NCI-H69 (cell line): ENCODE data around the gene IFI27L1.
A peak's percentile ranks its signal among the peaks of the same experiment; 100 is the strongest.

ENCODE experiments used
- DNase-seq: peaks from one replicate; lab custom pipeline; 2025; lab: John Stamatoyannopoulos, UW

The IFI27L1 gene, protein sequence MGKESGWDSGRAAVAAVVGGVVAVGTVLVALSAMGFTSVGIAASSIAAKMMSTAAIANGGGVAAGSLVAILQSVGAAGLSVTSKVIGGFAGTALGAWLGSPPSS

DNA sequence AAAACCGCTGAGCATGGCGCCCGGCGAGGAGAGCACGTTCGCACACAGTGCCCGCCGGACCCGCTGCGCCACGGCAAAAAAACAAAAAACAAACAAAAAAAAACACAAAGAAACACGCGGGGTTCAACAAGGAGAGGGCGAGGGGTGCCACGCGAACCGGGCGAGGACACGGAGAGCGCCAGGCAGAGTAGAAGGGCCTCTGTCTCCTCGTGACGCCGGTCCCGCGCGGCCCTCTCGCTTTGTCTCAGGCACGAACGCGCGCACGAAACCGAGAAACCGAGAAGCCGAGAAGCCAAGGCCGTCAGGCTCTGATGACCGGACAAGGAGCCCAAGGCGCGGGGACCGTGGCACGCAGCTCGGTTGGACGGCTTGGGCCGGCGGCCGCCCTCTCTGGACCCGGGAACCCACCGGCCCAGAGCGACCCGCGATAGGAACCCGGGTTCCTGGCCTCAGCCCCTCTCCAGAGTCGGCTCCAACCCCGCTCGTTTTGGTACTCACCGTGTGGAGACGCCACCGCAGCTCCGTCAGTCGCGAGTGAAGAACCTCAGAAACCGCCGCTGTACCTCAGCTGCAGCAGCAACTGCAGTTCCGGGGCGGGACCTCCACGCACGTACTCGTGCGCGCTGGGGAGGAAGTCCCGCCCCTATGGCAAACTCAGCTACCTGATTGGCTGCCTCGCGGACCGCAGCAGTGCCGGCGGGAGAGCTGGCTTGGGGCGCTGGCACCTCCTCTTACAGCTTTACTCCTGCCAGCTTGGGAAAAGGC lies at the start of gene IFI27L1, which contains the start of gene DDX24:
Gene IFI27L1, plus strand, starts transcription at position 690 of the 765 bp plus-strand sequence. CDS start 15,628 bp downstream, outside the sequence.
Gene DDX24, minus strand, starts transcription at position 582 of the 765 bp plus-strand sequence. CDS start 1,460 bp downstream, outside the sequence.
- DNase-seq: peak; percentile 97

- DNase-seq: peak; percentile 45
Observed at GRCh38 chr14:94031883-94032279, 49.2 kb upstream of the IFI27L1 start.

- no peak for DNase-seq
Observed at GRCh38 chr14:94034886-94035285, 46.2 kb upstream of the IFI27L1 start.

DNA sequence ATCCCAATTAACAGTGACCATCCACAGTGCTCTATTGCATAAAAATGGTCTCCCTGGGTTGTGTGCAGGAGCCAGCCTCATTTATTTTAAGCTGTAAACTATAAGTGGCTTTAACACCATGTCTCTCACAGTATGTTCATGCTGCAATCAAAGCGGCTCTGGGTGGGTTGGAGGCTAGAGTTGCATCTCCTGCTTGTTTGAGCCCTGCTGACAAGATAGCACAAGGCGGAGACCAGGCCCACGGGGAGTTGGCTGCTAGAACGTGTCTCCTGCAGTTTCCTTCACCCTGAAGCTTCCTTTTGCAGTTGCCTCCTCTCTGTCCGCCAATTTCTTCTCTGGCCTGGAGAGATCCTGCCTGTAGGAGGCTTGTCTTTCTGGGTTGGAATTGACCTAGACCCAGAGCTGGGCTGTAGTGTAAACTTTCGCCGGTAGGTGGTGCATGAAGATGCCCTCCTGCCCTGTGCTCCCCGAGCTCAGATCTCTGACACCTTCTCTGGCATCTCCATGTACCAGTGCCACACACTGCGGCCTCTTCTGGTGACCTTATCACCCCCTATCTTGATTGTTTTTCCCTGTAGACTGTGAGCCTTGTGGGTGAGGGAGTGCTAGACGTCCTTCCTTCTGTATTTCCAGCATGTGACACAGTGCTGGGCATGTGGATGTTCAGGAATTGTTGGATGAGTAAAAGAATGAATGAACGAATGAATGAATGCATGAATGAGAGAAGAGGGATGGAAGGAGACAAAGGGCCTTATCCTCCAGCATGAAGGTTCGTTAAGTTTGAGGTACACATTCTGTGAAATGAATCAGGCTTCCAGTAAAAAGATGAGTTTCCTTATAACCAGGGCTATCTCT lies 44.6 kb upstream of the IFI27L1 start:
- peak; percentile 66 for DNase-seq

DNA sequence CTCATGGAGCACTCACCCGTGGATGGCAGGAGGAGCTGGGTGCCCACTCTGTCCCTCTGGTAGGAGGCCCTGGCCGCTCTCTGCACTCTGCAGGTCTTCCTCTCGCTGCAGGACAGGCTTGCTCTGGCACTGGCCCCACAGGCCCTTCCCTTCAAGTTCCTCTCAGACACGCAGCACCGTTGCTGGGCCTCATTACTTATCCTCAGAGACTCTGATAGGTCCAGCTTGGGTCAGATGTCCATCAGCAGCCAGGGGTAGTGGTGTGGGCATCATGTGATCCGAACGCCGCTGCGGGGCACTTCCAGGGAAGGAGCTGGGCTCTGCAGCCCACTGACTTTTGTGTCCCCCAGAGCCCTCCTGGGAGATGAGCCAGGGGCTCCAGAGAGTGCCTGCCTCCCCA lies 43.2 kb upstream of the IFI27L1 start:
- DNase-seq: no peak

- no peak for DNase-seq
Observed at GRCh38 chr14:94038510-94038909, 42.6 kb upstream of the IFI27L1 start.

- DNase-seq: no peak
Observed at GRCh38 chr14:94038921-94039629, 42.0 kb upstream of the IFI27L1 start.

- DNase-seq: no peak
Observed at GRCh38 chr14:94040247-94040646, 40.9 kb upstream of the IFI27L1 start.

DNA sequence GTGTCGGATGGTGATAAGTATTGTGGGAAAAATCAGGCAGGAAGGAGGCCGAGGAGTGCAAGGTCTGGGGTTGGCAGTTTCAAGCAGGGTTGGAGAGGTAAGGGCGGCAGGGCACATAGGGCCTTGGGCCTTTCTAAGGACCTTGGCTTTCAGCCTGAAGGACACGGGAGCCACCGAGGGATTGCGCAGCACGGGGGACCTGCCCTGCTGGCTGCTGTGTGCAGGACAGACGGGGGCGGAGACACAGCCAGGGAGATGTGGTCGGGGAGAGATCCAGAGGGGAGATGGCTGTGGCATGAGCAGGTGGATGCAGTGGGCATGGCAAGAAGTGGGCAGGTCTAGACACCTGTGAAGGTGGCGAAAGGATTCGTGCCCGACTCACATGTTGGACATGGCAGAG lies 40.3 kb upstream of the IFI27L1 start:
- no peak for DNase-seq

GRCh38 chr14:94041551-94042346 lies 39.4 kb upstream of the IFI27L1 start:
- no peak for DNase-seq

DNA sequence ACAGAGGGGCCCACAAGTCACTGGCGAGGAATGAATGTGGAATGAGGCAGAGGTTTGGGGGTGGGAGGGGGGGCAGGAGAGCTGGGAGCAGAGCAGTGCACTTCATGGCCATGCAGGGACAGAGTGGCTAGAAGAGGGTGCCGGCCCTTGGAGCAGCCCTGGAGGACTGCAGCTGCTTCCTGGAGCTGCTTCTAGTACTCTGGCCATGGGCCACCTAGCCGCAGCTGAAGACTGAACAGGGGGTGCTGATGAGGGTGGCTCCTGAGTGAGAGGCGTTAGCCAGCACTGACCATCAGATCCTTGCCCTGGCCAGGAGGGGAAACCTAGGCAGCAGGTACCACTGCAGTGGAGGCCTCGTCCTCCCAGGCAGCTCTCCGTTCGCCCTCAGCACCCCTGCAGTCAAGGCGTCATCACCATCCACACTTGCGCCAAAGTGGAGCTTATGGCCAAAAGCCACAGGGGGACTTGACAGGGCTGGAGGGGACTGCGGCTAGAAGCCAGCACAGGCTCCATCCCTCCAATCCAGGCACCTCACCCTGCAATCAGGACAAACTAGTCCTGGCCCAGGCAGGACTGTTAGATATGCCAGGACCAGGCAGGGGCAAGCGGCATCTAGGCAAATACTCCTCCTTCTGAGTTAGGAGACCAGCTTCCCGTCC lies 38.5 kb upstream of the IFI27L1 start:
- no peak for DNase-seq

- DNase-seq: no peak
Observed at GRCh38 chr14:94043111-94043755, 37.9 kb upstream of the IFI27L1 start.

DNA sequence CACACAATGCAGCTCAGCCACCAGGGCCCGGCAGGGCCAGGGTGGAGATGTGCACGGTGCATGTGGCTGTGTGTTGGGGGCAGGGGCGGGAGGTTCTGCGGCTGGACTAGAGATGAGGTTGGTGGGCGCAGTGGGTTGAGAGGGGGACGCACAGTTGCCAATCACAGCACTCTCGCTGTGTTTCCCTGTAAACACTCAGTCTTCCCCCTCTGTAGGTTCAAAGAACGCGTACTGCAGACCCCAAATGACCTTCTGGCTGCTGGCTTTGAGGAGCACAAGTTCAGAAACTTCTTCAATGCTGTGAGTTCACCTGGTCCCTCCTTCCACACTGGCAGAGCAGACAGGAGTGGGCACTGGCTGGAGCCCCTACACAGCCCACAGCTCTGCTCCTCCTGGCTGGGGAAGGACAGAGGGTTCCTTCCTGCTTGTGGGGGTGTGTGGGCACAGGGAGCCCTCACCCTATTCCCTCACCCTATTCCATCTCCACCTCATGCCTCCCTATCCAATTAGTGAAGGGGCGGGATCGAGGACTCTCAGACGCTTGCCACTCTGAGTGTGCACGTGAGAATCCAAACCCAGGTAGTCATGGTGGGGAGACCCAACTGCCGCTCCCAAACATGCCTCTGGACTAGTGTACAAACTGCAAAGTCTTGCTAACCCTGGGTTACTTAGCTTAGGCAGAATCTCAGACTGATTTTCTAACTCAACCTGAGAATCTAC lies 37.2 kb upstream of the IFI27L1 start:
- no peak for DNase-seq

GRCh38 chr14:94044476-94045091 lies 36.5 kb upstream of the IFI27L1 start:
- DNase-seq: no peak

DNA sequence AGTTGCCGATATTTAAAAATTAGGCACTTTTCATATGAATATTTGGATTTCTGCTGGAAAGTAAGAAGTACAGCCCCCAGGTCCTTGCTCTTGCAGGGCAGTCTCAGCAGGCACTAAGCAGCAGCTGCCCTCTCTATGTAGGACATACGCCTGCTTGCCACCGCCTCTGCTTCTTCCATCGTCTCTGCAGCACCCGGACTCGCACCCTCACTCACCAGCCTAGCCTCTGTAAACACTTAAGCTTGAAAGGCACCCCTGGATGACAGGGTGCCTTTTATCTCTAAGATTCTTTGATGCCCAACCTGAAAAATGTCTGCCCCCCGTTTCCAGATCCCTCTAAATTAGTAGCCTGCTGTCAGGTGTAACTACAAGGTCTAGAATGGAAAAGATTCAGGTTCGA lies 36.0 kb upstream of the IFI27L1 start:
- DNase-seq: no peak

- no peak for DNase-seq
Observed at GRCh38 chr14:94045563-94046345, 35.4 kb upstream of the IFI27L1 start.

GRCh38 chr14:94046696-94047250 lies 34.3 kb upstream of the IFI27L1 start:
- DNase-seq: no peak

GRCh38 chr14:94047581-94047980 lies 33.5 kb upstream of the IFI27L1 start:
- DNase-seq: no peak
